HepG2 (cell line): ENCODE data around the gene CARMIL3. TPM values are rescaled to one million over a fixed set of nuclear protein-coding genes. Genes with fewer than 3 reads are reported as not detected.
A peak's percentile ranks its signal among the peaks of the same experiment; 100 is the strongest.

Experiments used
- CREM ChIP-seq, 2 experiments: sonication (generic) in 1 of 2; formaldehyde crosslinking in 1 of 2; IDR thresholded peaks; 2 replicates each; pipeline versions ENCODE4 v1.4.0 to v1.6.1; 2016 to 2020; ENCODE audit warnings: antibody characterized with exemption in 1 of 2, mild to moderate bottlenecking in 1 of 2, missing genetic modification reagents in 1 of 2
- FOXM1 ChIP-seq: sonication (generic); formaldehyde crosslinking; IDR thresholded peaks from 2 replicates; pipeline ENCODE4 v1.5.0; 2020; ENCODE audit warnings: missing genetic modification reagents
- SAP130 ChIP-seq: IDR thresholded peaks from 2 replicates; pipeline ENCODE4 v1.6.1; 2016; ENCODE audit warnings: low read depth
- SUZ12 ChIP-seq: fragments of 150-350 bp; IDR thresholded peaks from 2 replicates; pipeline ENCODE4 v1.6.1; 2014; ENCODE audit warnings: low read depth, low read length
- TAF15 ChIP-seq: fragments of 200-400 bp; formaldehyde crosslinking; IDR thresholded peaks from one replicate; pipeline ENCODE4 v1.6.1; 2018; ENCODE audit warnings: mild to moderate bottlenecking, low read depth, low read length; ENCODE audit not compliant: poor library complexity, severe bottlenecking
- TEAD3 ChIP-seq: optimal IDR thresholded peaks from 2 replicates; pipeline ENCODE3; 2016; ENCODE audit warnings: borderline replicate concordance
- ZFP41 ChIP-seq: sonication (generic); formaldehyde crosslinking; IDR thresholded peaks from 2 replicates; pipeline ENCODE4 v1.4.0; 2020; ENCODE audit warnings: mild to moderate bottlenecking, missing genetic modification reagents, borderline replicate concordance
- ZSCAN25 ChIP-seq: sonication (generic); formaldehyde crosslinking; IDR thresholded peaks from 2 replicates; pipeline ENCODE4 v1.8.0; 2022; ENCODE audit warnings: mild to moderate bottlenecking, missing genetic modification reagents
- polyA plus RNA-seq, 8 experiments: library from polyadenylated mRNA; depleted of rRNA in 3 of 8; stranded (reverse) in 7 of 8; unstranded in 1 of 8; fragments of >200 nt; fragmentation: Illumina TruSeq in 4 of 8; extraction: Trizol in 4 of 8; gene quantifications; 2 replicates each; pipeline versions ENCODE4 v1.2.1 to v1.2.3, GENCODE V29; 2011 to 2016; ENCODE audit warnings: low read depth in 4 of 8, missing spikeins in 1 of 8, mixed read lengths in 1 of 8; ENCODE audit not compliant: insufficient read depth in 1 of 8
- total RNA-seq, 5 experiments: library from RNA; depleted of rRNA; stranded (reverse); fragments of >200 nt; fragmentation: Illumina TruSeq; extraction: Trizol; gene quantifications; 2 replicates each; pipeline ENCODE4 v1.2.3, GENCODE V29; 2016; ENCODE audit warnings: low read depth in 1 of 5
- TF ChIP-seq, protein P1 (sequence below): sonication (generic); formaldehyde crosslinking; IDR thresholded peaks from 2 replicates; pipeline ENCODE4 v1.4.0; 2020; ENCODE audit warnings: missing genetic modification reagents, borderline replicate concordance
- TF ChIP-seq, protein P2 (sequence below): sonication (generic); formaldehyde crosslinking; conservative IDR thresholded peaks from 2 replicates; pipeline ENCODE4 v1.8.0; 2022; ENCODE audit warnings: low read depth, missing genetic modification reagents
- TF ChIP-seq, protein P3 (sequence below): sonication (generic); formaldehyde crosslinking; IDR thresholded peaks from 2 replicates; pipeline ENCODE4 v1.4.0; 2020; ENCODE audit warnings: low read depth, missing genetic modification reagents
- TF ChIP-seq, protein P4 (sequence below): sonication (generic); formaldehyde crosslinking; IDR thresholded peaks from 2 replicates; pipeline ENCODE4 v1.4.0; 2020; ENCODE audit warnings: missing genetic modification reagents, borderline replicate concordance
- TF ChIP-seq, protein P5 (sequence below): sonication (generic); formaldehyde crosslinking; IDR thresholded peaks from 2 replicates; pipeline ENCODE4 v1.5.1; 2020; ENCODE audit warnings: mild to moderate bottlenecking, missing genetic modification reagents

Gene CARMIL3
- total and polyA plus RNA-seq, 2 of the 13 experiments (the other 11 are each of a cell fraction or from before 2014, with no cell fraction given): 0.27 to 0.55 TPM

DNA sequence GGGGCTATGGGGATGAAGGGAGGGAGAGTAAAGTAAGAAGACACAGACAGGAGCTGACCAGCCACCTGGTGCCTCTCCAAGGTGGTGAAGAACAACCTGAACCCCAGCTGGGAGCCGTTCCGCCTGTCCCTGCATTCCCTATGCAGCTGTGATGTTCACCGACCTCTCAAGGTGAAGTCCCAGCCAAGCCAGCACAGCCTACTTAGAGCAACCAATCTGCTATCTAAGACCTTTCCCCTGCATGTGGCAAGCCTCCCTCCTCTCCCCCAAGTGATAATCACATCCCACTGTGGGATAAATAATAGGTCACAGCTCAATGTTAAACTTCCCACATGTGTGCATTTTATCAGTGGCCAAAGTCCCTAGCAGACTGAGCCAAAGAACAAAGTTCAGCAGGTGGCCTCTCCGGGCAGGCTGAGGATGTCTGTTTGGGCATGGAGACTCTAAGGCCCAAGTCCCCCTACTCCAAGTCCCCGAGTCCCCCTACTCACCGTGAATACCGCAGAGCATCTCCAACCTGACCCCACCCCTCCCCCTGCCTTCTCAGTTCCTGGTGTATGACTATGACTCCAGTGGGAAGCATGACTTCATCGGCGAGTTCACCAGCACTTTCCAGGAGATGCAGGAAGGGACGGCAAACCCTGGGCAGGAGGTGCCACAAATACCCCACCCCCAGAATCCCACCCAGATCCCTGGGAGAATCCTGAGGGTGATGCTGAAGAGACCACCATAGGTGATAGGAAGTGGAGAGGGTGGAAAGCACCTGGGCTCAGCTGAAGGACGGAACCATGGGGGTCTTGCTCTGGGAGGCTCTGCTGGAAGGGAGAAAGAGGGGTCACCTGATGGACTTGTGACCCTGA is 23.0 kb downstream of the CARMIL3 start (continued):
- TF ChIP-seq FOXM1 (CRISPR knock-in tag): no peak
- TF ChIP-seq TEAD3 (CRISPR knock-in tag): no peak
- TF ChIP-seq, protein P1, sequence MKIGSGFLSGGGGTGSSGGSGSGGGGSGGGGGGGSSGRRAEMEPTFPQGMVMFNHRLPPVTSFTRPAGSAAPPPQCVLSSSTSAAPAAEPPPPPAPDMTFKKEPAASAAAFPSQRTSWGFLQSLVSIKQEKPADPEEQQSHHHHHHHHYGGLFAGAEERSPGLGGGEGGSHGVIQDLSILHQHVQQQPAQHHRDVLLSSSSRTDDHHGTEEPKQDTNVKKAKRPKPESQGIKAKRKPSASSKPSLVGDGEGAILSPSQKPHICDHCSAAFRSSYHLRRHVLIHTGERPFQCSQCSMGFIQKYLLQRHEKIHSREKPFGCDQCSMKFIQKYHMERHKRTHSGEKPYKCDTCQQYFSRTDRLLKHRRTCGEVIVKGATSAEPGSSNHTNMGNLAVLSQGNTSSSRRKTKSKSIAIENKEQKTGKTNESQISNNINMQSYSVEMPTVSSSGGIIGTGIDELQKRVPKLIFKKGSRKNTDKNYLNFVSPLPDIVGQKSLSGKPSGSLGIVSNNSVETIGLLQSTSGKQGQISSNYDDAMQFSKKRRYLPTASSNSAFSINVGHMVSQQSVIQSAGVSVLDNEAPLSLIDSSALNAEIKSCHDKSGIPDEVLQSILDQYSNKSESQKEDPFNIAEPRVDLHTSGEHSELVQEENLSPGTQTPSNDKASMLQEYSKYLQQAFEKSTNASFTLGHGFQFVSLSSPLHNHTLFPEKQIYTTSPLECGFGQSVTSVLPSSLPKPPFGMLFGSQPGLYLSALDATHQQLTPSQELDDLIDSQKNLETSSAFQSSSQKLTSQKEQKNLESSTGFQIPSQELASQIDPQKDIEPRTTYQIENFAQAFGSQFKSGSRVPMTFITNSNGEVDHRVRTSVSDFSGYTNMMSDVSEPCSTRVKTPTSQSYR (CRISPR knock-in tag): no peak
- no peak for TF ChIP-seq ZSCAN25 (CRISPR knock-in tag)
- TF ChIP-seq, protein P2, sequence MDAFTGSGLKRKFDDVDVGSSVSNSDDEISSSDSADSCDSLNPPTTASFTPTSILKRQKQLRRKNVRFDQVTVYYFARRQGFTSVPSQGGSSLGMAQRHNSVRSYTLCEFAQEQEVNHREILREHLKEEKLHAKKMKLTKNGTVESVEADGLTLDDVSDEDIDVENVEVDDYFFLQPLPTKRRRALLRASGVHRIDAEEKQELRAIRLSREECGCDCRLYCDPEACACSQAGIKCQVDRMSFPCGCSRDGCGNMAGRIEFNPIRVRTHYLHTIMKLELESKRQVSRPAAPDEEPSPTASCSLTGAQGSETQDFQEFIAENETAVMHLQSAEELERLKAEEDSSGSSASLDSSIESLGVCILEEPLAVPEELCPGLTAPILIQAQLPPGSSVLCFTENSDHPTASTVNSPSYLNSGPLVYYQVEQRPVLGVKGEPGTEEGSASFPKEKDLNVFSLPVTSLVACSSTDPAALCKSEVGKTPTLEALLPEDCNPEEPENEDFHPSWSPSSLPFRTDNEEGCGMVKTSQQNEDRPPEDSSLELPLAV (CRISPR knock-in tag): no peak
- peak; percentile 28; the same call in 1 of the 2 replicates for TF ChIP-seq SAP130 (CRISPR knock-in tag)
- TF ChIP-seq, protein P3, sequence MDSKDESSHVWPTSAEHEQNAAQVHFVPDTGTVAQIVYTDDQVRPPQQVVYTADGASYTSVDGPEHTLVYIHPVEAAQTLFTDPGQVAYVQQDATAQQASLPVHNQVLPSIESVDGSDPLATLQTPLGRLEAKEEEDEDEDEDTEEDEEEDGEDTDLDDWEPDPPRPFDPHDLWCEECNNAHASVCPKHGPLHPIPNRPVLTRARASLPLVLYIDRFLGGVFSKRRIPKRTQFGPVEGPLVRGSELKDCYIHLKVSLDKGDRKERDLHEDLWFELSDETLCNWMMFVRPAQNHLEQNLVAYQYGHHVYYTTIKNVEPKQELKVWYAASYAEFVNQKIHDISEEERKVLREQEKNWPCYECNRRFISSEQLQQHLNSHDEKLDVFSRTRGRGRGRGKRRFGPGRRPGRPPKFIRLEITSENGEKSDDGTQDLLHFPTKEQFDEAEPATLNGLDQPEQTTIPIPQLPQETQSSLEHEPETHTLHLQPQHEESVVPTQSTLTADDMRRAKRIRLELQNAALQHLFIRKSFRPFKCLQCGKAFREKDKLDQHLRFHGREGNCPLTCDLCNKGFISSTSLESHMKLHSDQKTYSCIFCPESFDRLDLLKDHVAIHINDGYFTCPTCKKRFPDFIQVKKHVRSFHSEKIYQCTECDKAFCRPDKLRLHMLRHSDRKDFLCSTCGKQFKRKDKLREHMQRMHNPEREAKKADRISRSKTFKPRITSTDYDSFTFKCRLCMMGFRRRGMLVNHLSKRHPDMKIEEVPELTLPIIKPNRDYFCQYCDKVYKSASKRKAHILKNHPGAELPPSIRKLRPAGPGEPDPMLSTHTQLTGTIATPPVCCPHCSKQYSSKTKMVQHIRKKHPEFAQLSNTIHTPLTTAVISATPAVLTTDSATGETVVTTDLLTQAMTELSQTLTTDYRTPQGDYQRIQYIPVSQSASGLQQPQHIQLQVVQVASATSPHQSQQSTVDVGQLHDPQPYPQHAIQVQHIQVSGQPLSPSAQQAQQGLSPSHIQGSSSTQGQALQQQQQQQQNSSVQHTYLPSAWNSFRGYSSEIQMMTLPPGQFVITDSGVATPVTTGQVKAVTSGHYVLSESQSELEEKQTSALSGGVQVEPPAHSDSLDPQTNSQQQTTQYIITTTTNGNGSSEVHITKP (CRISPR knock-in tag): no peak
- no peak for TF ChIP-seq CREM (IDR thresholded peaks at IDR 0.05)
- TF ChIP-seq CREM (CRISPR knock-in tag; IDR thresholded peaks at IDR 0.05): no peak
- no peak for TF ChIP-seq TAF15
- TF ChIP-seq, protein P4, sequence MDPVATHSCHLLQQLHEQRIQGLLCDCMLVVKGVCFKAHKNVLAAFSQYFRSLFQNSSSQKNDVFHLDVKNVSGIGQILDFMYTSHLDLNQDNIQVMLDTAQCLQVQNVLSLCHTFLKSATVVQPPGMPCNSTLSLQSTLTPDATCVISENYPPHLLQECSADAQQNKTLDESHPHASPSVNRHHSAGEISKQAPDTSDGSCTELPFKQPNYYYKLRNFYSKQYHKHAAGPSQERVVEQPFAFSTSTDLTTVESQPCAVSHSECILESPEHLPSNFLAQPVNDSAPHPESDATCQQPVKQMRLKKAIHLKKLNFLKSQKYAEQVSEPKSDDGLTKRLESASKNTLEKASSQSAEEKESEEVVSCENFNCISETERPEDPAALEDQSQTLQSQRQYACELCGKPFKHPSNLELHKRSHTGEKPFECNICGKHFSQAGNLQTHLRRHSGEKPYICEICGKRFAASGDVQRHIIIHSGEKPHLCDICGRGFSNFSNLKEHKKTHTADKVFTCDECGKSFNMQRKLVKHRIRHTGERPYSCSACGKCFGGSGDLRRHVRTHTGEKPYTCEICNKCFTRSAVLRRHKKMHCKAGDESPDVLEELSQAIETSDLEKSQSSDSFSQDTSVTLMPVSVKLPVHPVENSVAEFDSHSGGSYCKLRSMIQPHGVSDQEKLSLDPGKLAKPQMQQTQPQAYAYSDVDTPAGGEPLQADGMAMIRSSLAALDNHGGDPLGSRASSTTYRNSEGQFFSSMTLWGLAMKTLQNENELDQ (CRISPR knock-in tag): no peak
- no peak for TF ChIP-seq SUZ12
- TF ChIP-seq, protein P5, sequence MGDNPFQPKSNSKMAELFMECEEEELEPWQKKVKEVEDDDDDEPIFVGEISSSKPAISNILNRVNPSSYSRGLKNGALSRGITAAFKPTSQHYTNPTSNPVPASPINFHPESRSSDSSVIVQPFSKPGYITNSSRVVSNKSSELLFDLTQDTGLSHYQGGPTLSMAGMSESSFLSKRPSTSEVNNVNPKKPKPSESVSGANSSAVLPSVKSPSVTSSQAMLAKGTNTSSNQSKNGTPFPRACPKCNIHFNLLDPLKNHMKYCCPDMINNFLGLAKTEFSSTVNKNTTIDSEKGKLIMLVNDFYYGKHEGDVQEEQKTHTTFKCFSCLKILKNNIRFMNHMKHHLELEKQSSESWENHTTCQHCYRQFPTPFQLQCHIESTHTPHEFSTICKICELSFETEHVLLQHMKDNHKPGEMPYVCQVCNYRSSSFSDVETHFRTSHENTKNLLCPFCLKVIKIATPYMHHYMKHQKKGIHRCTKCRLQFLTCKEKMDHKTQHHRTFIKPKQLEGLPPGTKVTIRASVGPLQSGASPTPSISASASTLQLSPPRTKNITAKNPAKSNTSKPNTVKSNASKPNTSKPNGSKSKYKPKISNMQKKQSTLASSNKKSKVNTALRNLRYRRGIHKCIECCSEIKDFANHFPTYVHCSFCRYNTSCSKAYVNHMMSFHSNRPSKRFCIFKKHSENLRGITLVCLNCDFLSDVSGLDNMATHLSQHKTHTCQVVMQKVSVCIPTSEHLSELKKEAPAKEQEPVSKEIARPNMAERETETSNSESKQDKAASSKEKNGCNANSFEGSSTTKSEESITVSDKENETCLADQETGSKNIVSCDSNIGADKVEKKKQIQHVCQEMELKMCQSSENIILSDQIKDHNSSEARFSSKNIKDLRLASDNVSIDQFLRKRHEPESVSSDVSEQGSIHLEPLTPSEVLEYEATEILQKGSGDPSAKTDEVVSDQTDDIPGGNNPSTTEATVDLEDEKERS (CRISPR knock-in tag): 0 out of 2 replicates have a peak, but pooled peaks have one; percentile 53
- no peak for TF ChIP-seq ZFP41 (CRISPR knock-in tag)
